K562 (cell line): Measurements from ENCODE around the gene CACNA2D4. TPM values are rescaled to one million over a fixed set of nuclear protein-coding genes. Genes with fewer than 3 reads are reported as not detected.

Experiments used
- ATAC-seq: fragments of 200-7000 bp; cut with Tn5 transposase; 3 replicates; pipeline ENCODE4 v1.9.1; 2020; ENCODE audit warnings: moderate library complexity
- BruUV-seq: library from RNA; stranded (reverse); fragments of 400-500 nt; replicated peaks from 2 replicates; lab custom pipeline; 2021; lab: Mats Ljungman, UMichigan
- CTCF ChIA-PET: fragments of 300-600 bp; formaldehyde crosslinking; extraction: SDS; loops from one replicate; lab custom pipeline; 2021; ENCODE audit warnings: low intra/inter-chr PET ratio; lab: Yijun Ruan, JAX
- POLR2A ChIA-PET: fragments of 300-600, 350-650 bp; sonication (Branson Sonifier 250); formaldehyde crosslinking; extraction: SDS; loops from one replicate; lab custom pipeline; 2021; ENCODE audit warnings: antibody characterized with exemption, inconsistent platforms; lab: Yijun Ruan, JAX
- DNase-seq, 4 experiments: peaks; one replicate each; pipeline versions ENCODE4 v3.0.0 to v3.0.0-alpha.2; 2011 to 2018; ENCODE audit warnings: low spot score in 3 of 4, mixed read lengths in 3 of 4; ENCODE audit errors: extremely low read depth in 1 of 4
- FAIRE-seq: peaks from 2 replicates; lab custom pipeline; 2011; peaks lifted over from hg19 to GRCh38; lab: Jason Lieb, UNC
- H2AFZ ChIP-seq: 2 replicates; pipeline ENCODE4 v1.6.0; 2011; ENCODE audit warnings: low read depth, low read length, control low read depth, inconsistent platforms
- H3K27ac ChIP-seq: fragments of 200-600 bp; 3 replicates; pipeline ENCODE4 v1.8.0; 2011; ENCODE audit warnings: low read depth, mild to moderate bottlenecking, control low read depth, inconsistent platforms, low read length, moderate library complexity, mixed read lengths; ENCODE audit errors: extremely low read depth
- H3K27me3 ChIP-seq, 2 experiments: fragments of 300-600 bp in 1 of 2; 2 replicates in 1 of 2; 3 replicates in 1 of 2; pipeline versions ENCODE4 v1.6.0 to v1.8.0; 2011; ENCODE audit warnings: inconsistent platforms in 2 of 2, low read length in 2 of 2, mild to moderate bottlenecking in 1 of 2, mixed read lengths in 1 of 2, moderate library complexity in 1 of 2; ENCODE audit not compliant: control insufficient read depth in 2 of 2, insufficient read depth in 2 of 2
- H3K36me3 ChIP-seq: fragments of 300-600 bp; 3 replicates; pipeline ENCODE4 v1.8.0; 2011; ENCODE audit warnings: mild to moderate bottlenecking, low read length, inconsistent platforms; ENCODE audit not compliant: control insufficient read depth, insufficient read depth
- H3K4me1 ChIP-seq, 2 experiments: fragments of 200-600 bp in 1 of 2; replicated peaks in 1 of 2; 2 replicates in 1 of 2; 3 replicates in 1 of 2; pipeline versions ENCODE4 v1.5.1 to v1.8.0; 2011; ENCODE audit warnings: inconsistent platforms in 2 of 2, low read length in 2 of 2, mild to moderate bottlenecking in 1 of 2, mixed read lengths in 1 of 2, moderate library complexity in 1 of 2; ENCODE audit not compliant: control insufficient read depth in 2 of 2, insufficient read depth in 2 of 2
- H3K4me2 ChIP-seq: 2 replicates; pipeline ENCODE4 v1.6.1; 2011; ENCODE audit warnings: low read length, control low read depth, inconsistent platforms, mixed read lengths; ENCODE audit not compliant: insufficient read depth
- H3K4me3 ChIP-seq: fragments of 200-600 bp; sonication (generic), shearing (Covaris generic); 2 replicates; pipeline ENCODE4 v1.5.1; 2016; ENCODE audit warnings: control low read depth, inconsistent platforms
- H3K79me2 ChIP-seq: fragments of 200-600 bp; 3 replicates; pipeline ENCODE4 v1.8.0; 2011; ENCODE audit warnings: low read length, inconsistent platforms; ENCODE audit not compliant: control insufficient read depth, insufficient read depth
- H3K9ac ChIP-seq, 2 experiments: 2 replicates each; pipeline versions ENCODE4 v1.6.0 to v1.6.1; 2011; ENCODE audit warnings: low read depth in 2 of 2, low read length in 2 of 2, control low read depth in 1 of 2, inconsistent platforms in 1 of 2, mild to moderate bottlenecking in 1 of 2, mixed read lengths in 1 of 2; ENCODE audit not compliant: insufficient read depth in 1 of 2
- H3K9me1 ChIP-seq: one replicate; pipeline ENCODE4 v1.6.0; 2011; ENCODE audit warnings: inconsistent platforms, mild to moderate bottlenecking, low read length, moderate library complexity; ENCODE audit not compliant: control insufficient read depth, insufficient read depth
- H3K9me3 ChIP-seq: replicated peaks from 2 replicates; pipeline ENCODE4 v1.5.1; 2011; ENCODE audit warnings: low read depth, low read length, inconsistent platforms; ENCODE audit not compliant: control insufficient read depth, insufficient read depth
- H4K20me1 ChIP-seq: replicated peaks from 2 replicates; pipeline ENCODE4 v1.6.1; 2011; ENCODE audit warnings: low read length, inconsistent platforms, mixed read lengths; ENCODE audit not compliant: control insufficient read depth, insufficient read depth
- CBX2 ChIP-seq: fragments of 200-600 bp; sonication (generic); IDR thresholded peaks from one replicate; pipeline ENCODE4 v1.6.1; 2012; ENCODE audit warnings: mild to moderate bottlenecking, low read length, inconsistent platforms; ENCODE audit not compliant: insufficient read depth, poor library complexity, severe bottlenecking
- PCBP1 ChIP-seq: fragments of 200-400 bp; formaldehyde crosslinking; IDR thresholded peaks from 2 replicates; pipeline ENCODE4 v1.6.1; 2018; ENCODE audit warnings: mild to moderate bottlenecking, low read depth, low read length; ENCODE audit not compliant: poor library complexity, severe bottlenecking
- RBFOX2 ChIP-seq: fragments of 200-400 bp; formaldehyde crosslinking; IDR thresholded peaks from 2 replicates; pipeline ENCODE4 v1.6.1; 2017; ENCODE audit warnings: low read depth, mild to moderate bottlenecking, low read length, moderate library complexity
- TCF3 ChIP-seq: sonication (generic); formaldehyde crosslinking; IDR thresholded peaks from 2 replicates; pipeline ENCODE4 v1.4.0; 2020; ENCODE audit warnings: mild to moderate bottlenecking, missing genetic modification reagents
- YBX1 ChIP-seq: fragments of 450-650 bp; IDR thresholded peaks from 2 replicates; pipeline ENCODE4 v1.7.1; 2016; ENCODE audit warnings: mild to moderate bottlenecking
- ZBTB40 ChIP-seq, 2 experiments: fragments of 450-650 bp in 1 of 2; sonication (generic) in 1 of 2; formaldehyde crosslinking in 1 of 2; IDR thresholded peaks; 2 replicates each; pipeline versions ENCODE4 v1.7.1 to v1.9.0; 2016 to 2022; ENCODE audit warnings: inconsistent platforms in 1 of 2, mild to moderate bottlenecking in 1 of 2, missing genetic modification reagents in 1 of 2
- ZKSCAN8 ChIP-seq: fragments of 200-800 bp; sonication (Bioruptor generic); IDR thresholded peaks from 2 replicates; pipeline ENCODE4 v1.6.1; 2016; ENCODE audit warnings: missing genetic modification characterization, missing compliant biosample characterization
- ZNF174 ChIP-seq: fragments of 250-450 bp; sonication (Bioruptor Pico); IDR thresholded peaks from 2 replicates; pipeline ENCODE4 v1.4.0; 2020; ENCODE audit warnings: mild to moderate bottlenecking
- ZNF253 ChIP-seq: fragments of 250-450 bp; sonication (Bioruptor Pico); conservative IDR thresholded peaks from 2 replicates; pipeline ENCODE4 v1.6.1; 2021; ENCODE audit warnings: mild to moderate bottlenecking
- ZNF347 ChIP-seq: fragments of 450-650 bp; formaldehyde crosslinking; IDR thresholded peaks from 2 replicates; pipeline ENCODE4 v1.4.0; 2020; ENCODE audit warnings: low read depth, mild to moderate bottlenecking, moderate library complexity
- WGBS: fragments of 100-300 bp; shearing (Covaris generic); methylation state at CpG from one replicate; pipeline ENCODE4 v1.1.6; 2016; ENCODE audit warnings: low coverage, mixed read lengths; ENCODE audit not compliant: insufficient coverage; ENCODE audit errors: missing lambda C conversion rate; 5-methylcytosine and 5-hydroxymethylcytosine counted together
- in situ Hi-C: fragments of 300-500 bp; cut with MboI; formaldehyde crosslinking; loops from 4 replicates; pipeline ENCODE4 v1.15.0; 2018; ENCODE audit warnings: inconsistent platforms, mixed read lengths
- intact Hi-C: fragments of 100-400 bp; cut with micrococcal nuclease; formaldehyde crosslinking; loops from 2 replicates; pipeline ENCODE4 v1.14.2; 2022
- polyA plus RNA-seq, 8 experiments: library from polyadenylated mRNA; depleted of rRNA in 4 of 8; stranded (reverse) in 5 of 8; unstranded in 3 of 8; fragments of >200 nt; fragmentation: Nextera tagmentation in 2 of 8; fragmentation: Illumina TruSeq in 1 of 8; extraction: Ambion mirVana in 2 of 8; extraction: Trizol in 1 of 8; gene quantifications; 2 replicates each; pipeline versions ENCODE4 v1.2.1 to v1.2.3, GENCODE V29; 2011 to 2014; ENCODE audit warnings: inconsistent platforms in 1 of 8, missing spikeins in 1 of 8
- total RNA-seq, 7 experiments: library from RNA; depleted of rRNA in 6 of 7; stranded (reverse); fragments of >200 nt in 6 of 7; fragmentation: Illumina TruSeq in 2 of 7; extraction: Trizol in 2 of 7; gene quantifications; 2 replicates each; pipeline versions ENCODE4 v1.2.1 to v1.2.3, GENCODE V29; 2011 to 2021; ENCODE audit warnings: low replicate concordance in 1 of 7

Gene CACNA2D4
- total and polyA plus RNA-seq, 9 of the 15 experiments (the other 6 are each of a cell fraction or from before 2014, with no cell fraction given): 0.04 to 0.69 (median 0.40) TPM; not detected in 3

GRCh38 chr12:1766110-1766509 lies 152.3 kb downstream of the CACNA2D4 start:
- POLR2A ChIA-PET: no interaction called here
- peaks cover 90% of the 10 kb centered on the region for H3K79me2 ChIP-seq
- peaks cover 39% of the 10 kb centered on the region for H3K36me3 ChIP-seq
- H4K20me1 ChIP-seq: no peaks in the 10 kb centered on the region
- no peak overlapping the region for H3K27ac ChIP-seq
- ATAC-seq (no peak), DNase-seq (no peak)
- intact Hi-C loops (no loop called here), in situ Hi-C loops (no loop called here)
- no peak overlapping the region for H3K4me3 ChIP-seq
- CTCF ChIA-PET: no interaction called here
- no peaks in the 10 kb centered on the region for H3K9me1 ChIP-seq
- TF ChIP-seq PCBP1 (no peak), ZNF174 (CRISPR knock-in tag) (no peak), ZNF347 (CRISPR knock-in tag) (no peak), RBFOX2 (no peak), CBX2 (no peak), ZNF253 (CRISPR knock-in tag) (no peak), TCF3 (no peak), ZBTB40 (IDR thresholded peaks at IDR 0.05) (no peak), ZBTB40 (CRISPR knock-in tag; IDR thresholded peaks at IDR 0.05) (no peak), YBX1 (no peak), ZKSCAN8 (CRISPR knock-in tag) (no peak)
- TF ChIP-seq, all 486 proteins: peak for 0
- no peaks in the 10 kb centered on the region for H3K4me1 ChIP-seq
- H3K4me2 ChIP-seq: no peak overlapping the region
- H3K27me3 ChIP-seq: no peaks in the 10 kb centered on the region
- H3K9me3 ChIP-seq: no peaks in the 10 kb centered on the region
- no peak overlapping the region for H3K9ac ChIP-seq
- no peak for FAIRE-seq
- BruUV-seq: no TSS peak
- WGBS: 89% methylated on average over 1 of the region's 1 CpG
- no peak overlapping the region for H2AFZ ChIP-seq
